Fibroblast of lung (primary cell): ENCODE measurements around the gene SDK2. TPM values are rescaled to one million over a fixed set of nuclear protein-coding genes. Genes with fewer than 3 reads are reported as not detected.

ENCODE experiments used
- DNase-seq, 2 donors: peaks; one replicate each; pipeline versions ENCODE4 v3.0.0 to v3.0.0-alpha.2; 2010; ENCODE audit warnings: low read depth in 2 of 2
- H2AFZ ChIP-seq: 2 replicates; pipeline ENCODE4 v1.5.1; 2012; ENCODE audit warnings: low read length, control low read depth, inconsistent platforms
- H3K27ac ChIP-seq: 2 replicates; pipeline ENCODE4 v1.5.1; 2011; ENCODE audit warnings: low read length, control low read depth; ENCODE audit not compliant: insufficient read depth
- H3K27me3 ChIP-seq: 2 replicates; pipeline ENCODE4 v1.5.1; 2011; ENCODE audit warnings: mild to moderate bottlenecking, low read length; ENCODE audit not compliant: control insufficient read depth, insufficient read depth
- H3K36me3 ChIP-seq: 2 replicates; pipeline ENCODE4 v1.5.1; 2011; ENCODE audit warnings: low read length; ENCODE audit not compliant: control insufficient read depth, insufficient read depth
- H3K4me1 ChIP-seq: 2 replicates; pipeline ENCODE4 v1.5.1; 2011; ENCODE audit warnings: low read length; ENCODE audit not compliant: control insufficient read depth, insufficient read depth; ENCODE audit errors: extremely low read depth
- H3K4me2 ChIP-seq: 2 replicates; pipeline ENCODE4 v1.5.1; 2011; ENCODE audit warnings: low read length, control low read depth; ENCODE audit not compliant: insufficient read depth; ENCODE audit errors: extremely low read depth
- H3K4me3 ChIP-seq, 4 experiments: fragments of 200-600 bp in 1 of 4; sonication (generic) in 1 of 4; replicated peaks in 1 of 4; 2 replicates each; pipeline ENCODE4 v1.5.1; 2011 to 2016; ENCODE audit warnings: low read length in 4 of 4, low read depth in 3 of 4, mild to moderate bottlenecking in 3 of 4, control low read depth in 2 of 4, inconsistent platforms in 1 of 4, mixed read lengths in 1 of 4; ENCODE audit not compliant: insufficient read depth in 1 of 4; ENCODE audit errors: control extremely low read depth in 1 of 4
- H3K79me2 ChIP-seq: 2 replicates; pipeline ENCODE4 v1.5.1; 2012; ENCODE audit warnings: mild to moderate bottlenecking, low read length, inconsistent platforms; ENCODE audit not compliant: control insufficient read depth, insufficient read depth
- H3K9ac ChIP-seq: 2 replicates; pipeline ENCODE4 v1.5.1; 2011; ENCODE audit warnings: mild to moderate bottlenecking, low read length, control low read depth; ENCODE audit not compliant: insufficient read depth
- H3K9me3 ChIP-seq: 2 replicates; pipeline ENCODE4 v1.5.1; 2012; ENCODE audit warnings: low read depth, low read length; ENCODE audit not compliant: control insufficient read depth, insufficient read depth
- H4K20me1 ChIP-seq: 2 replicates; pipeline ENCODE4 v1.5.1; 2011; ENCODE audit warnings: low read length; ENCODE audit not compliant: control insufficient read depth, insufficient read depth; ENCODE audit errors: extremely low read depth
- EZH2 ChIP-seq: IDR thresholded peaks from 2 replicates; pipeline ENCODE4 v1.5.1; 2012; ENCODE audit warnings: low read length, control low read depth, mild to moderate bottlenecking; ENCODE audit errors: missing control alignments
- polyA plus RNA-seq, 2 donors: library from polyadenylated mRNA; depleted of rRNA in 1 of 2; stranded (reverse) in 1 of 2; unstranded in 1 of 2; fragments of >200 nt; gene quantifications; 2 replicates each; pipeline ENCODE4 v1.2.1, GENCODE V29; 2011 to 2012; ENCODE audit warnings: missing spikeins in 1 of 2
- total RNA-seq: library from RNA; depleted of rRNA; stranded (reverse); fragments of >200 nt; gene quantifications from 2 replicates; pipeline ENCODE4 v1.2.1, GENCODE V29; 2014
- TF ChIP-seq, protein P1 (sequence below), 2 donors: IDR thresholded peaks in 1 of 2; conservative IDR thresholded peaks in 1 of 2; 1 replicate in 1 of 2; 2 replicates in 1 of 2; pipeline ENCODE4 v1.5.1; 2011 to 2012; ENCODE audit warnings: low read length in 2 of 2, control low read depth in 1 of 2, inconsistent platforms in 1 of 2, low read depth in 1 of 2, mild to moderate bottlenecking in 1 of 2

SDK2 gene
- total and polyA plus RNA-seq, 2 donors (not counting 1 experiment from before 2014, with no cell fraction given): under 0.01 to 0.01 TPM

DNA sequence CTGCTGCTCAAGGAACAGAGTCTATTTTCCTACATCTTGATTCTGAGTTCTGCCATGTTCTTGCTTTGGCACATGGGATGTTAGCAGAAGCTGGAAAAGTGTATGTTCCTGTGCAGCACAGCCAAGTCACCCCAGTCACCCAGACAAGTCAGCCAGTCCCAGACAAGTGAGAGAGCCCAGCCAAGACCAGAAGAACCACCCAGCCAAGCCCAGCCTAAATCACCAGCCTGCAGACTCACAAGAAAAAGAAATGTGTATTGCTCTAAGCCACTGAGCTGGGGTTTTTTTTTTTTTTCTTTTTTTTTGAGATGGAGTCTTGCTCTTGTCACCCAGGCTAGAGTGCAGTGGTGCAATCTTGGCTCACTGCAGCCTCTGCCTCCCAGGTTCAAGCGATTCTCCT lies 191.2 kb downstream of the SDK2 start:
- no peaks in the 10 kb centered on the region for H3K4me1 ChIP-seq

DNA sequence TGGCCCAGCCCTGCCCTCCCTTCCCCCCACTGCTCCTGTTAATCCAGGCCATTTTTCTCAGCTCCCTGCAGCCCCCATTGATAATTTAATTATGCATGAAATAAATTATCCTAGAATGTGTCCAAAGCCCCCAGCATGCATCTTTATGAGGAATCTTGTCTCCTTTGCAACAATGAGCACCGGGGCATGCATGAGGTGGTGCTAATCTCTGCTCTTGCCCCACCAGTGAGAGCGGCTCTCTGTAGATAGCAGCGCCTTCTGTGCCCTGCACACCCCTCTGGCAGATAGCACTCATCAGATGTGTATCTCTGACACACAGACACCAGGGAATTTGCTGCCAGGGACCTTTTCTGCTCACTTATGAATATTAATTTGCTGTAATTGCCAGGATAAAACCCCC lies 192.2 kb downstream of the SDK2 start:
- H3K9me3 ChIP-seq: no peaks in the 10 kb centered on the region
- no peaks in the 10 kb centered on the region for H3K27me3 ChIP-seq
- H2AFZ ChIP-seq: no peak overlapping the region
- no peak overlapping the region for H3K4me2 ChIP-seq
- no peak for DNase-seq
- no peak overlapping the region for H3K9ac ChIP-seq
- H3K27ac ChIP-seq: no peak overlapping the region
- no peaks in the 10 kb centered on the region for H4K20me1 ChIP-seq
- no peaks in the 10 kb centered on the region for H3K79me2 ChIP-seq
- TF ChIP-seq EZH2: no peak
- TF ChIP-seq, protein P1, sequence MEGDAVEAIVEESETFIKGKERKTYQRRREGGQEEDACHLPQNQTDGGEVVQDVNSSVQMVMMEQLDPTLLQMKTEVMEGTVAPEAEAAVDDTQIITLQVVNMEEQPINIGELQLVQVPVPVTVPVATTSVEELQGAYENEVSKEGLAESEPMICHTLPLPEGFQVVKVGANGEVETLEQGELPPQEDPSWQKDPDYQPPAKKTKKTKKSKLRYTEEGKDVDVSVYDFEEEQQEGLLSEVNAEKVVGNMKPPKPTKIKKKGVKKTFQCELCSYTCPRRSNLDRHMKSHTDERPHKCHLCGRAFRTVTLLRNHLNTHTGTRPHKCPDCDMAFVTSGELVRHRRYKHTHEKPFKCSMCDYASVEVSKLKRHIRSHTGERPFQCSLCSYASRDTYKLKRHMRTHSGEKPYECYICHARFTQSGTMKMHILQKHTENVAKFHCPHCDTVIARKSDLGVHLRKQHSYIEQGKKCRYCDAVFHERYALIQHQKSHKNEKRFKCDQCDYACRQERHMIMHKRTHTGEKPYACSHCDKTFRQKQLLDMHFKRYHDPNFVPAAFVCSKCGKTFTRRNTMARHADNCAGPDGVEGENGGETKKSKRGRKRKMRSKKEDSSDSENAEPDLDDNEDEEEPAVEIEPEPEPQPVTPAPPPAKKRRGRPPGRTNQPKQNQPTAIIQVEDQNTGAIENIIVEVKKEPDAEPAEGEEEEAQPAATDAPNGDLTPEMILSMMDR (conservative IDR thresholded peaks at IDR 0.05 in 1 of 2, IDR thresholded peaks at IDR 0.05 in 1 of 2; ENCODE audit: low read depth in 1 of 2, low read length in 2 of 2): no peak
- no peaks in the 10 kb centered on the region for H3K4me1 ChIP-seq
- no peak overlapping the region for H3K4me3 ChIP-seq
- no peaks in the 10 kb centered on the region for H3K36me3 ChIP-seq

More for the DNA sequence above, 191.2 kb downstream of the SDK2 start:
- no peaks in the 10 kb centered on the region for H3K36me3 ChIP-seq
- no peaks in the 10 kb centered on the region for H3K27me3 ChIP-seq
- no peaks in the 10 kb centered on the region for H3K9me3 ChIP-seq
- H3K79me2 ChIP-seq: no peaks in the 10 kb centered on the region
- no peak overlapping the region for H3K4me3 ChIP-seq
- H4K20me1 ChIP-seq: no peaks in the 10 kb centered on the region
- no peak overlapping the region for H3K4me2 ChIP-seq
- no peak overlapping the region for H3K27ac ChIP-seq
- TF ChIP-seq, protein P1 (conservative IDR thresholded peaks at IDR 0.05 in 1 of 2, IDR thresholded peaks at IDR 0.05 in 1 of 2; ENCODE audit: low read depth in 1 of 2, low read length in 2 of 2): no peak
- TF ChIP-seq EZH2: no peak
- DNase-seq: no peak
- no peak overlapping the region for H2AFZ ChIP-seq
- no peak overlapping the region for H3K9ac ChIP-seq

DNA sequence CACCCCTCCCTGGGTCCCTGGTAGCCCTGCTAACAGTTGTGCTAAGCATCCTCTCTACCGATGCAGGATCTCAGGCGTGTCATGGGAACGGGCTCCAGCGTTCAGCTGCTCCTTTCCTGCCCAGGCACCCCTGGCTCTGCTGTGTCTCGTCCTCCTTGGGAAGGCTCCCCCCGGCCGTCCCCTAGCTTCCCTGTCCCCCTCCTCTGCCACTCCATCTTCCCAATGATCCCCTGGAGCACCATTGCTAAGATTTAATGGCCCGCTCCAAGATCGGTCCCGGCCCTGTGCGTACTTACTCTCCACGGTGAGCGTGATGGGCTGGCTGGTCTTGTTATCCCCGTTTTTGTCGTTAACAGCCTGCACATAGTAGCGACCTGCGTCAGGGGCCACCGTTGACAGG lies 196.9 kb downstream of the SDK2 start:
- H3K9ac ChIP-seq: no peak overlapping the region
- H3K9me3 ChIP-seq: no peaks in the 10 kb centered on the region
- TF ChIP-seq, protein P1 (conservative IDR thresholded peaks at IDR 0.05 in 1 of 2, IDR thresholded peaks at IDR 0.05 in 1 of 2; ENCODE audit: low read depth in 1 of 2, low read length in 2 of 2): no peak
- TF ChIP-seq EZH2: no peak
- DNase-seq: no peak
- no peak overlapping the region for H2AFZ ChIP-seq
- H3K79me2 ChIP-seq: no peaks in the 10 kb centered on the region
- no peak overlapping the region for H3K4me3 ChIP-seq
- no peak overlapping the region for H3K4me2 ChIP-seq
- no peaks in the 10 kb centered on the region for H3K36me3 ChIP-seq
- H4K20me1 ChIP-seq: no peaks in the 10 kb centered on the region
- H3K4me1 ChIP-seq: no peaks in the 10 kb centered on the region
- no peak overlapping the region for H3K27ac ChIP-seq
- no peaks in the 10 kb centered on the region for H3K27me3 ChIP-seq
